Left lobe of liver (tissue), 2 donors: Measurements from ENCODE around the gene ATP2A3. TPM values are rescaled to one million over a fixed set of nuclear protein-coding genes. Genes with fewer than 3 reads are reported as not detected.
A peak's percentile ranks its signal among the peaks of the same experiment; 100 is the strongest.

Experiments used
- ATAC-seq: fragments of 200-7000 bp; cut with Tn5 transposase; one replicate; pipeline ENCODE4 v1.9.1; 2020; ENCODE audit warnings: mild to moderate bottlenecking, moderate library complexity
- DNase-seq: peaks from one replicate; pipeline ENCODE4 v3.0.0-alpha.2; 2020; ENCODE audit warnings: low spot score
- total RNA-seq: library from RNA; stranded (reverse); gene quantifications from one replicate; pipeline ENCODE4 v1.2.1, GENCODE V29; 2021
- donor health status: DM: no; HTN: no; CAD: no; lungs with moderate emphysema.
- donor health status: DM: no; HTN: yes; CAD: no.

The ATP2A3 gene
- total RNA-seq, 1 donor from 2014 or later, result 3.9 TPM

DNA sequence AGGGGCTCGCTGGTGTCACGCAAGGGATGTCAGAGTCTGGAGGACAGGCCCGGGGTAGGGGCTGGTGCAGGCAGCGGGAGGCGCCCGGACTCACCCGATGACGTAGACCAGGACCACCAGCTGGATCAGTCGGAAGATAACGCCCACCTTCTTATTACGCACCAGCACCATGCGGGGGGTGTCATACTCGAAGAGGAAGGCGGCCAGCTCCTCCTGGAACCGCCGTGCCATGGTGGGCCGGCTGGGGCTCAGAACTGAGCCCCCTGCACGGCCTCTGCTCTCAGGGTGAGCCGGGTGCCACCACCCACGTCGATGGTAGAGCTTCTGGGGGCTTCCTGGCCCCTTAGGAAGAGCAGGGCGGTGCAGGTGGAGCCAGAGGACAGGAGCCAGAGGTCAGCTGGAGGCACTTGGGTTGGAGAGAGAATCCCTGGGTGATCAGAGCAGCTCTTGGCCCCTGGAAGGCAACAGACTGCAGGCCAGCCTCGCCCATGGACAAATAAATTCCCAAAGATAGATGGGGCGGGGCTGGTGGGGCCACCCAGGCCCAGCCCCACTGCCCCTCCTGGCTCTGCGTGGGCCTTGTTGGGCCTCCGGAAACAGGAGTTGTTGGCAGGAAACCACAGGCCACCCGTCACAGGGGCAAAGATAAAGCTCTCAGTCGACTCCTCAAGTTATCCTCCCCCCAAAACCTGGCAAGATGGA lies 48.1 kb downstream of the ATP2A3 start, which contains the start of gene P2RX1:
TSS of gene P2RX1 (minus strand) at position 471 of the 702 bp plus-strand sequence. CDS start at position 231, 240 bp downstream.
- ATAC-seq, result no peak
- no peak for DNase-seq

DNA sequence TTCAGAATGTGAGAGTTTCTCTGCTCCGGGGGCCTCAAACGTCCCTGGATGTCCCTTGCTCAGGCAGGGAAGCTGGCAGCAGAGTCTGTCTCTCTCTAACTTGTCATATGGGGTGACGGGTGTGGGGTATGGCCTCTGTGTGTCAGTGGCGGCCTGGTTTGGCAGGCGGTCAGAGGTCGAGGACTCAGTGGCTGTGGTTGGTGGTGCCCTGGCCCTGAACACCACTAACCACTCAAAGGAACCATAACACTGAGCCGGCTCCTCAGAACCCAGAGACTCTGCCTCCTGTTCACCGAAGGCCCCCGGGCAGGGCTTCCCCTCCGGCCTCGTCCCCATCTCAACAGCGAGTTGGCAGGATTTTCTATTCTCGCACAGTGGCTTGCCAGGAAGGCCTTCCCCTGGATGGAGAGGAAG lies 48.6 kb downstream of the ATP2A3 start:
- DNase-seq (no peak), ATAC-seq (no peak)

DNA sequence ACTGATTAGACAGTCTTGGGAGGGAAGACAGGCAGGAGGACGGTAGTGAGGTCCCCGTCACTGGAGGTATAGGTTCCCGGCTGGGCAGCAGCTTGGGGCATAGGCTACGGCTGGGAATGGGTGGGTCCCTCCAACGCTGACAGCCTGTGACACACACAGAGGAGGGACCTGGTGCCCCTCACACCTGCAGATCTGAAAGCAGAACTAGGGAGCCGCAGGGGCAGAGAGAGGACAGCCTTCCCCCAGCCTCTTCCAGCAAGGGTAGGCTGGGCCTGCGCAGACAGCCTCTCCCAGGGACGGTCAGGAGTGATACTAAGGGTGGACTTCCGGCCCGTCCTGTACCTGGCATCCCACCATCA lies 49.9 kb downstream of the ATP2A3 start:
- ATAC-seq, result peak; percentile 3

DNA sequence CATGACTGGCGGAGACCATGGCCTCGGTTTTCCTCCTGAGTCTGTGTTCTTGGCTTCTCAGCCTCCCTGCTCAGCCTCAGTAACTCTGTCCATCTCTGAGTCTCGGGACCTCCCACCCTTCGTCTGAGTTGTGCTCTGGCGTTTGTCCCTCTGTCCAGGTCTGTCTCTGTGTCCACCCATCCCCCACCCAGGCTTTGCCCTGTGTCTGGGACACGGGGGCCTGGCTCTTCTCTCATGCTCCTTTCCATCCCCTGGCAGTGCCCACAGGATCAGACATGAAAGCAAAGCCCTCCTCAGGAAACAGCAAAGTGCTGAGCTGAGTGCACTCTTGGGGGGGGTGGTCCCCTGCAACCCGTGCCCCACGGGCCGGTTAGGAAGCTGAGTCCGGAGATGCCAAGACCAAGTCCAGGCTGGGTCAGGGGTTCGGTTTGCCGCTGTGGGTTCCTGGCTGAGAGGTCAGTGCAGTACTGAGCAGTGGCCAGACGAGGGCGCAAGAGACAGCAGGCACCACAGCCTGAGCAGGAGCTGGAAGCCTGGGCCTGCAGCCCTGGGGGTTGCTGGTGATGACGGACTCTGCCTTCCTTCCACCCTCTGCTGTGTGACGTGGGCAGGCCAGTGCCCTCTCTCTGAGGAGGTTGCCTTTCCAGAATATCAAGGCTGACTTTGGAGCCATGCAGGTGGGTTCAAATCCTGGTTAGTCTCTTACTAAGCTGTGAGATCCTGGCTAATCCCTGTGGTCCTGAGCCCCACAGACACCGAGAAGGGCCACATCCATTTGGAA lies 50.5 kb downstream of the ATP2A3 start:
- DNase-seq, result peak; percentile 74
- peak; percentile 90 for ATAC-seq

More for the DNA sequence above, 49.9 kb downstream of the ATP2A3 start:
- DNase-seq, result no peak

DNA sequence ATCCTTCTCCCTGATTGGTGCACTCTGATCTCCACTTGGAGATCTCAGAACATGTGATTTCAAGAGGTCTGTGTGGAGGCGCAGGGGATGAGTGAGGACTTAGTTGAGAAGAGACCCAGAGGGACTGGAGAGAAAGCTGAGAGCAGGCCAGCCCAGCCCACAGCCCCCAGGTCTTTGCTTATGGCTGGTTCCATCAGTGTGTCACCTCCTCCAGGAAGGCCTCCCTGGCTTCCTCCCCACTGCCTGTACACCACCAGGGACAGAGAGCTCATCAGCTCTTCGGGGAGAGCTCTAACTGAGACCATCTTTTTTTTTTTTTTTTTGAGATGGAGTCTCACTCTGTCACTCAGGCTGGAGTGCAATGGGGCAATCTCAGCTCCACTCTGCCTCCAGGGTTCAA lies 51.4 kb downstream of the ATP2A3 start:
- no peak for DNase-seq
- ATAC-seq, result no peak

DNA sequence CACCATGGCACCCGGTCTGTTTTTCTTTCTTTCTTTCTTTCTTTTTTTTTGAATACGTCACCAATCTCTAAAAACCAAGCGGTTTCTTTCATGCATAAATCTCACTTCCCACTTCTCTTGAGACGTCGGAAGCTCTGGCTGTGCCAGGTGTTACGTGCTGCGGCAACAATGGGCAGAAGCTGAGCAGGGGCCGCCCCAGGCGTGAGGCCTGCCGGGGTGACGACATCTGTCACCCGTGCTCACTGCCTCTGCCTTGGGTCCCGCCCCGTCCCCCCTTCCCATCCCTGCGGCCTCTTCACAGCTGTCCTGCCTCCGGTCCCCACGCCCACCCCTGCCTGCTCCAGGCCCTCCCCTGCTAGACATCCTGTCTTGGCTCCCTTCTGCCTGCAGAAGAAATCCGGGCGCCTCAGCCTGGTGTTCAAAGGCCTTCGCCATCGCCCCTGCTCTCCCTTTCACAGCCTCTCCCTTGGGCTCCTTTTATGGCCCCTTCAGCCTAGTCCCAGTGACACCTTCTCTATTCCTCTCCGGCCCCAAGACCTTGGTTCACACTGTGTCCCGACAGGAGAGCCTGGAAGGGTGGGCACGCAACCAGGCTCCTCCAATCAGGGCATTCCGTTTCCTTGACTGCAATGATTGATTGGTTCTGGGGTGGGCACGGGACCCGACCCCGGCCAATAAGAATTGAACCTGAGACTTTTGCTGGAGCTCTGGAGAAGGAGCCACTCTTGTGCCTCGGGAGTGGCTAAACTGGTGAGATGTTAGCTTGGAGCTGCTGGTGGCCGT lies 52.8 kb downstream of the ATP2A3 start:
- DNase-seq (no peak), ATAC-seq (no peak)

DNA sequence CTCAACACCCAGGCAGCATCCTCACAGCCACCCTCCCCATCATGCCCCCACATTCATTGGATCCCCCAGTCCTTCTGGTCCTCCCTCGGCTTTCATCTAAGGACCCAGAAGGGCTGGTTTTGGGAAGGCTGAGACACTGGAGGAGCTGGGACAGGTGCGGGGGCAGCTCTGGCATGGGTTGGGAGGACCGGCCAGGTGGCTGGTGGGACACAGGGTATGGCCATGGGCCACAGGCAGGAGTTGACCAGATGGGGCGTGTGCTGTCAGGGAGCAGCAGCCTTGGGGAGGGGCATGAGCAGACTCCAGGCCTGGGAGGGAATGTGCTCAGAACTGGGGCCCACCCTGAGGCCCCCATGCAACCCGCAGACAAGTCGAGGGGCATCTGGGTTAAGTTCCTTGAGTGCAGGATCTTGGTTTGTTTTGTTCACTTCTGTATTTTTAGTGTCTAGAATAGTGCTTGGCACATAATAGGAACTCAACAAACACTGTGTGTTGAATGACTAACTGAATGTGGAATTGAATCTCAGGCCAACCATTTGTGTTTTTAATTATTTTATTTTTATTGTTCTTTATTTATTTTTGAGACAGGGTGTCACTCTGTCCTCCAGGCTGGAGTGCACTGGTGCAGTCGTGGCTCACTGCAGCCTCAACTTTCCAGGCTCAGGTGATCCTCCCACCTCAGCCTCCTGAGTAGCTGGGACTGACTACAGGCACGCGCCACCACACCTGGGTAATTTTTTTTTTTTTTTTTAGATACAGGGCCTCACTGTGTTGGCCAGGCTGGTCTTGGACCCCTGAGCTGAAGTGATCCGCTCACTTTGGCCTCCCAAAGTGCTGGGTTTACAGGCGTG lies 53.6 kb downstream of the ATP2A3 start:
- DNase-seq (no peak), ATAC-seq (no peak)

DNA sequence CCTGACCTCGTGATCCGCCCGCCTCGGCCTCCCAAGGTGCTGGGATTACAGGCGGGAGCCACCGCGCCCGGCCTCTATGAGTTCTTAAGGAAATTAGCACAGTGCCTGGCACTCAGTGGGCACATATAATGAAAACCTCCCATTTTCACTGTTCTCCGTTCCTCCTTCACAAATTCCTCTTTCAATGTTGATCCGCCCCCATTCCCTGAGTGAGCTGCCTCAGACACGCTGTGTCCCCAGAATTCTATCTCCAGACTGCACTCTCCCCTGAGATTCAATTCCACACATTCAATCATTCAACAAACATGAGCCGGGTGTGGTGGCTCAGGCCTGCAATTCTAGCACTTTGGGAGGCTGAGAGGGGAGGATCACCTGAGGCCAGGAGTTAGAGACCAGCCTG lies 55.0 kb downstream of the ATP2A3 start:
- DNase-seq, result no peak
- no peak for ATAC-seq

DNA sequence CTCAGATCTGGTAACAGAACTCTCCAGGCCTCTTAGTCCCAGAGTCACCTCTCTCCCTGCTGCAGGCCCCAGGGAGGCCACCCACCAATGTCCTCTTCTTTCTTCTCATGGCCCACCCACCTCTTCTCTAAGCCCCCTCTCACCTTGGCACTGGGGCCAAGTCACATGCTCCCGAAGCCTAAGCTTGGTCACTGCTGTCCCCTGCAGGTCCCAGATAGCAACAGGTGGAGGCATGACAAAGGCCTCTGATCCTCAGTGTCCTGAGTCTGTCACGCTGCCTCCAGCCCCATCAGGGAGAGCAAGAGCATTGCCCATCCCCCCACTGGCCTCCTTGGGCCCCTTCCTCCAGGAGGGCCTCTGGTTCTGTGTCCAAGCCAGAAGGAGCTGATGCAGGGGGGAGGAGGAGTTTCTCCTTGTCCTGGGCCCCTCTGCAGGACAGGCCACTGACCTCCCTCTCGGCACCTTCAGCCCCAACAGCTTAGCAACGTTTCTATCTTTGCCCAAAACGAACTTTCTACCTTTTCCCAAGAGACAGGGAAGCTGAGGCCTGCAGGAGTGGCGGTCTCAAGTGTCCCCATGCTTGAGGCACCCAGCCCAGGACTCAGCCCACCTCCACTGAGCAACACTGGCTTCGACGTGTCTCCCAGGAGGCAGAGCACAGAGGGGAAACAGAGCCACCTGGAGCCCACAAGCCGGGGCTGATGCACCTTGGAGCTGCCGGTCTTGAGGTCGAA lies 56.6 kb downstream of the ATP2A3 start:
- no peak for DNase-seq
- ATAC-seq, result peak; percentile 23

DNA sequence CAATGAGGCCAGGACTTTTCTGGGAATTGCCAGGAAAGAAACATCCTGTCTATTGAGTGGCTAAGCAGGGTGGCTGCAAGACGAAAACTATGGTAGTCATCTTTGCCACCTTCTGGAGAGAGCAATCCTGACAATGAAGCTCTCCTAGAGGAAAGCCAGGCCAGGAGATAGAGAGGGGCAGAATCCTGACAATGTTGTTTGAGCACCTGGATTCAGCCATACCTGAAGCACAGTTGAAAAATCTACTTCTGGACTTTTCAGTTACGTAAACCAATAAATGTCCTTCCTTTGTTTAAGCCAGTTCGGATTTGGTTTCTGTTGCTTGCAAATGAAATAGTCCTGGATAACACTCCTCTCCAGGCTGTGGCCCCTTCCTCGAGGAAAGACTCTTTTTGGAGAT lies 57.4 kb downstream of the ATP2A3 start:
- ATAC-seq, result no peak
- DNase-seq, result no peak

DNA sequence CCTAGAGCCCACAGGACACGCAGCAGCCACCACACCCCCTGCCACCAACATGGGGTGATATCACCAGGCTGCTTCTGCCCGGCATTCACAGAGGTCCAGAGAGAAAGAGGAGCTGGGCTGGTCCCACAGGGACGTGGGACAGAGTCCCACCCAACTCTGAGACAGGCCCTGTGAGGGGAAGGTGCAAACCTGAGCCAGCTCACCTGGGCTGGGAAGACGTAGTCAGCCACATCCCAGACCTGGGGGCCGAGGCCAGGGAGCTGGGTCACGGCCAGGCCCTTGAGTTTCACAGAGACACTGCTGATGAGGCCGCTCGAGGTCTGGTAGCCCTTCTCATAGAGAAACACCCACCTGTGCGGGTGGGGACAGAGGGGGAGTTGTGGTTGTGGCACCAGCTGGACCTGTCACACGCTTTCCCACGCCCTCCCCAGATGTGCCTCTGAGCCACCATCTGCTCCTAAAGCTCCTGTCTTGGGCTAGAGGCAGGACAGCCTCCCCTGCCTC lies 59.2 kb downstream of the ATP2A3 start:
- DNase-seq, result no peak
- ATAC-seq, result no peak

DNA sequence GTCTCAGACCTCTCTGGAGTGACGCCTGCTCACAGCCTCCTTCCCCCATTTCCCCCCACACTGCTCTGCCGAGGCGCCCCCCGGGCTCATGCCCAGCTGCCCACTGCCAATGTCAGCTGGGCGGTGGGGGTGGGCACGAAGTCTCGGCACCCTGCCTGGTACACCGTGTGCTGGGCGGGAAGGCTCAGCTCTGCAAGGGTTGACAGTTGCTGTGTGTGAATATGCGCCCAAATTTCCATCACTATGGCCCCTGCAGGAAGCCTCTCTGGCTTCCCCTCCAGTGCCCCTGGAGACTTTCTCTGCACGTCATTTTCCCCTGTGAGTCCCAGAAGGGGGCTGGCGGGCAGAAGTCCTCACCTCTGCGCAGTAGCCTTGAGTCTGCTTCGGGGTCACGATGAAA lies 59.7 kb downstream of the ATP2A3 start:
- ATAC-seq (no peak), DNase-seq (no peak)

DNA sequence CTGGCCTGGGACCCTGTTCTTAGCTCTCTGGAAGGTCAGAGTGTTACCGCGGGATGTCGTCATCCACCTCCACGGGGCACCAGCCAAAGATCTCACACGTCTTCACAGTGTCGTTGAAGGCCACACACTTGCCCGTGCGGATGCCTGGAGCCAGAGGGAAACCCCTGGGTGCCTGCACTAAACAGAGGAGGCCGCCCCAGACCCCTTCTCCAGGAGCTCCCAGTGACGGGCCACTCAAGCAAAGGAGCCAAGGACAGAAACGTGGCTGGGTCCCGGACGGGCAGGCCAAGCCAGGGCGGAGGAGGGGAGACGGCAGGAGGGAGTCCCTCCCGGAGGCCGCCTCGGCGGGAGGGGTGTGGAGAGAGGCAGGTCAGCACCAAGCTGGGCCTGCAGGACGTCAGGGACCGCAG lies 60.4 kb downstream of the ATP2A3 start:
- ATAC-seq, result no peak
- no peak for DNase-seq

DNA sequence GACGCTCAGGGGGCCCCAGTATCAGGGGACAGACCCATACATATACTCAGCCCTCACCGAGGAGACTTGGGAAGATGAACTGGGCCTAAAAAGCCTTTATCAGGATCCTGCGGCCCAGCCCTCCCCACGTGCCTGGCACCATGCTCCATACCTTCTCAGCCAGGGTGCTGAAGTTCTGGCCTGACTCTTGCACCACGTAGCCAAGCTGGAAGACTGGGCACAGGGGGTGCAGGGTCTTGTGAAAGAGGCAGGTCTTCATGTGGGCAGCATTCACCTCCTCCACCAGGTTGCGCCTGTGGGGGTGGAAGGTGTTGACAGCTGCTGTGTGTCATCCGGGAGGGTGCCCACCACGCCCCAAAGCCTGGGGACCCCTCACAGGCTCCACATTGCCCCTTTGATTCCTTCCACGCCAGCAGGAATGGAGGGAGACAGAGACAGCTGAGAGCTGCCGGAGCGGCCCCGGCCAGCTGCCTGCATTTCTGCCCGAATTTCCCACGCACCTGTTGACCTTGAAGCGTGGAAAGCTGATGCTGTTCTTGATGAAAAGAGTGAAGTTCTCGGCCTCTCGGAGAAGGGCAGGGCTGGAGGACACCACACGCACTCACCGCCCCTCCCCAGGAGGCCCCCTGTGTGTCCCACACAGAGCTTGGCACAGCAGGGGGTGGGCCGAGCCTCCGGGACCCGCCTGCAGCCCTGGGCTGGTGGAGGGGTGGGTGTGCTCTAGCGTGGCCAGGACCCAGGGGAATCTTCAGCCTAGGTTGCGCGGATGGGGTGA lies 61.0 kb downstream of the ATP2A3 start:
- DNase-seq (no peak), ATAC-seq (no peak)

DNA sequence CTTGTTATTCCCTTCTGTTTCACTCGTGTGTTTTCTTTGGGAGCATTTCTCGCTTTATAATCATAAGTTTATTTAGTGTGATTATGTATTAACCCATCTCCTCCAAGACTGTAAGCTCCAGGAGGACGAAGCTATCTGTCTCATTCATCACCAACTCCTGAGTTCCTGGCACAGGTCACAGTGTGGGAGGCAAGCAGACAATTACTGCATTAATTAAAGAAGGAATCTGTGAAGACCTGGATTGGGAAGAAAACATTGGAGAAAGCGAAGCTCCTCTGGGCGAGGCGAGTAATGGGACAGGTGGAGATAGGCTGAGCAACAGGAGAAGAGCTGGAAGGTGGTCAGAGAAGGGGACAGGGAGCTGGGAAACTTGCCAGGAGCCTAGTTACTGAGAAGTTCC lies 63.6 kb downstream of the ATP2A3 start:
- ATAC-seq (no peak), DNase-seq (no peak)

DNA sequence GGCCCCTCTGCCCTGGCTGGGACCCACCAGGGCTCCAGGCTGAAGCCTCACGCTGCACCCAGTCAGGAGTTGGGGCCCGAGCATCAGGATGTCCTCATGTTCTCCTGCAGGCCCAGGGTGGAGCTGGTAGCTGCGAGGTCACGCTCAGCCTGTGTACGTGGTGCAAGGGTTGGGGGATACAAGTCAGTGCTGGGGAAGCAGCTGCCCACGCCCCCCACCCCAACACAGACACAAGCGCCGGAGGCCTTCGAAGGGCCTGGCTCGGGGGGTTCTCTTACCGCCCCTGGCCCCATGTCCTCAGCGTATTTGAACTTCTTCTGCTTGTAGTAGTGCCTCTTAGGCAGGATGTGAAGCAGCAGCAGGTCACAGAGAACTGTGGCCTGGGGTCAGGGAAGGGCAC lies 66.5 kb downstream of the ATP2A3 start:
- no peak for DNase-seq
- no peak for ATAC-seq

DNA sequence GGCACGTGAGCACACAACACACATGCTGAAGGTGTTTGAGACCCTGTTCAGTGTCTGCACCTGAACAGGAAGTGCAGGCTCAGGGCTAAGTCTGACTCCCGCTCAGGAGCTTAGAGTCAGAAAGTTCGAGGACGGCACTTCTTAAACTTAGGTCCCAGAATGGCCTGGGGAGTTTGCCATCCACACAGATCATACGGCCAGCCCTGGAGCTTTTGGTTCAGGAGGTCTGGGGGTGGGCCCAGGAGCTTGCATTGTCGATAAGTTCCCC lies 67.3 kb downstream of the ATP2A3 start:
- ATAC-seq (no peak), DNase-seq (no peak)

DNA sequence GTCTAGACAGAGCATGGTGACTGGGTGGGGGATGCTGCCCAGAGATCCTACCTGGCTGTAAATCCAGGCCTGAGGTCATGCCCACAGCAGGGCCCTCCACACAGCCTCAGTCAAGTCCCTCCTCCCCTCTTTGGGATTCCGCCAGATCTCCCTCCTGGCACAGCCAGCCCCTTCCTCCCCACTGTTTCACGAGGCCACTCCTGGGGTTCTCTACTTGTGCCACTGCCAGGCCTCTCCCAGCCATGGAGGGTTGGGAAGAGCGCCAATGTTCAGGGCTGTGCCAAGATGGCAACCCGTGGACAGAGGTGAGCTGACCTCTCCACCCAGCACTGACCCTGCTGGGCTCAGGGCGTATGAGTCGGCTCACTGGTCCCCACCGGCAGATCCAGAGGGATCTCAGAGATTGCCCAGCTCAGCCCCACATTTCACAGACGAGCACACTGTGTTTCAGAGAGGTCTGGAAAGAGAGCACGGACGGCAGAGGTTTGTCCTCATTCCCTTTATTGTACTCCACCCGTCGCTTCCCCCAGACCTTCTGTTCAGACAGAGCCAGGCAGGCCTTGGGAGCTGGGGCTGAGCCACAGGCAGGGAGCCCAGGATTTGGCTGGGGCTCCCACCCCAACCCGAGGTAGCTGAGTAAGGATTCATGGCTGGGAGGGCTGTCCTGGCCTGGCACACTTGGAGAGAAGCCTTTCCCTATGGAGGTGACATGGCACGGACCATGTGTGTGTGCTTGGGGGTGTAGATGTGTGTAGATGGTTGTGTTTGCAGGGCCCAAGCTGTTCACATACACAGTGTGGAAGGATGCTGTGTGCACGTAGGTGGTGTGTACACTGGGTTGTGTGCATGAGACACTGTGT lies 67.9 kb downstream of the ATP2A3 start:
- ATAC-seq, result no peak
- DNase-seq, result no peak
